GM19023 (cell line): ENCODE results near the gene CSF3.
"Not testable (repeated sequence)": the region's sequence is repeated elsewhere in the genome, so short reads cannot be mapped to it uniquely, and the experiment has no call there.

ENCODE experiments used
- ATAC-seq: cut with Tn5 transposase; IDR thresholded peaks from one replicate; pipeline ENCODE4 v1.9.1; 2021; ENCODE audit warnings: mild to moderate bottlenecking, moderate library complexity; ENCODE audit not compliant: unreplicated experiment

Gene CSF3

DNA sequence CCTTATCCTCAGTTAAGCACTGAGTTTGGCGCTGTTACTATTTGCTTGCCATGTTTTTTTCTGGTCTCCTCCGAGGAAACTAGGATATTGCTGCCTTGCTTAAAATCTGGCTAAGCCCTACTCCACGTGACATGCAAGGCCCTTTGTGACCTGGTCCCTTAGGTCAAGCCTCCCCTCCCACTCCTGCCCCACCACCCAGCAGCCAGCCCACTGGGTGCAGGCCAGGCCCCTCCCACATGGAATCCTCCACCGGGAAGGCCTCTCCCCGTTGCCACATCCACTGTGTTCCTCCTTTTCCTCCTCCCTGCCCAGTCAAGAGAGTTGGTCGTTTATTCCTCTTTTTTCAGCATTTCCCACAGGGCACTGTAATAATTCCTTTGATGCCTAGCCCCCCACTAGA lies 18.4 kb upstream of the CSF3 start:
- ATAC-seq: no peak

- no peak for ATAC-seq
Observed at GRCh38 chr17:39997543-39997942, 17.7 kb upstream of the CSF3 start.

GRCh38 chr17:39999067-39999466 lies 16.2 kb upstream of the CSF3 start:
- no peak for ATAC-seq

GRCh38 chr17:40000161-40000560 lies 15.1 kb upstream of the CSF3 start:
- no peak for ATAC-seq

DNA sequence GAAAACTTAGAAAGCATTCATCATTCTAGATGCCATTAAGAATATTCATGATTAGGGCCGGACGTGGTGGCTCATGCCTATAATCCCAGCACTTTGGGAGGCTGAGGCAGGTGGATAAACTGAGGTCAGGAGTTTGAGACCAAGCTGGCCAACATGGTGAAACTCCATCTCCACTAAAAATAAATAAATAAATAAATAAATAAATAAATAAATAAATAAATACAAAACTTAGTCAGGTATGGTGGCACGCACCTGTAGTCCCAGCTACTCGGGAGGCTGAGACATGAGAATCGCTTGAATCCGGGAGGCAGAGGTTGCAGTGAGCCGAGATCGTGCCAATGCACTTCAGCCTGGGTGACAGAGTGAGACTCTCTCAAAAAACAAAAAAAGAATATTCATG lies 13.9 kb upstream of the CSF3 start:
- ATAC-seq: not testable (repeated sequence)

- no peak for ATAC-seq
Observed at GRCh38 chr17:40004072-40004471, 11.2 kb upstream of the CSF3 start.

DNA sequence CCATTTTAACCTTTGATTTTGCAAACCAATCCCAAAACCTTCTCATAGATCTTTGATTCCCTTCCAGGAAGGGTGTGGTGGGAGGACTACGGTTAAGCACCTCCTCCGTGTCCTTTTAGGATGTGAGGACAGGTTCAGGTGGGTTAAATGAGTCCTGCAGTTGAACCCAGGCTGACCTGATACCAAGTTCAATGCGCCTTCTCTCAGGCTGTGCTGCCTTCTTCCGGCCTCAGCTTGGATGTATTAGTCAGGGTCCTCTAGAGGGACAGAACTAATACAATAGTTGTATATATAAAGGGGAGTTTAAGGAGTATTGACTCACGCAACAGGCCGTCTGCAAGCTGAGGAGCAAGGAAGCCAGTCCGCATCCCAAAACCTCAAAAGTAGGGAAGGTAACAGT lies 10.5 kb upstream of the CSF3 start:
- no peak for ATAC-seq

DNA sequence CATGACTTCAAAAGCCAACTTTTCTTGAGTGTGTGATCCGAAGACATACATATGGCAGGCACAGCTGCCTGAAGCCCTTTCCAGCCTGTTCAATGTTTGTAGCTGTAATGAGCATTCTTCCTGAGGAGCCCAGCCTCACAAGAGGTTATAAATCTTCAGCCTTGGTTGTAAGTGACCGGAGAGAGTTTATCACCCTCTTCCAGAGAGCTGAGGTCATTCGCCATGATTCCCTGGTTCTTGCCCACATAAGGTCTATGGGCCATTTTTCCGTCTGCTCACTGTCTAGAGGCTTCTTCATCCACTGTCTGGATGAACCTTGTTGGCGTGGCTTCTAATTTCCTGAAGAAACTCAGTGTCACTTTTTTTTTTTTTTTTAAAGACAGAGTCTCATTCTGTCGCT lies 9.7 kb upstream of the CSF3 start:
- ATAC-seq: no peak

- ATAC-seq: not testable (repeated sequence)
Observed at GRCh38 chr17:40010946-40011500, 4.2 kb upstream of the CSF3 start.

DNA sequence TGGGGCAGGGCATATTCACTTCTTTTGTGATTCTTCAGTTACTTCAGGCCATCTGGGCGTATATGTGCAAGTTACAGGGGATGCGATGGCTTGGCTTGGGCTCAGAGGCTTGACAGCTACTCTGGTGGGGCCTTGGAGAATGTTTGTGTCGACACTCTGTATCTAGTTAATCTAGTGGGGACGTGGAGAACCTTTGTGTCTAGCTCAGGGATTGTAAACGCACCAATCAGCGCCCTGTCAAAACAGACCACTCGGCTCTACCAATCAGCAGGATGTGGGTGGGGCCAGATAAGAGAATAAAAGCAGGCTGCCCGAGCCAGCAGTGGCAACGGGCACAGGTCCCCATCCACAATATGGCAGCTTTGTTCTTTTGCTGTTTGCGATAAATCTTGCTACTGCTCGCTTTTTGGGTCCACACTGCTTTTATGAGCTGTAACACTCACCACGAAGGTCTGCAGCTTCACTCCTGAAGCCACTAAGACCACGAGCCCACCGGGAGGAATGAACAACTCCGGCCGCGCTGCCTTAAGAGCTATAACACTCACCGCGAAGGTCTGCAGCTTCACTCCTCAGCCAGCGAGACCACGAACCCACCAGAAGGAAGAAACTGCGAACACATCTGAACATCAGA lies 3.1 kb upstream of the CSF3 start:
- ATAC-seq: not testable (repeated sequence)

DNA sequence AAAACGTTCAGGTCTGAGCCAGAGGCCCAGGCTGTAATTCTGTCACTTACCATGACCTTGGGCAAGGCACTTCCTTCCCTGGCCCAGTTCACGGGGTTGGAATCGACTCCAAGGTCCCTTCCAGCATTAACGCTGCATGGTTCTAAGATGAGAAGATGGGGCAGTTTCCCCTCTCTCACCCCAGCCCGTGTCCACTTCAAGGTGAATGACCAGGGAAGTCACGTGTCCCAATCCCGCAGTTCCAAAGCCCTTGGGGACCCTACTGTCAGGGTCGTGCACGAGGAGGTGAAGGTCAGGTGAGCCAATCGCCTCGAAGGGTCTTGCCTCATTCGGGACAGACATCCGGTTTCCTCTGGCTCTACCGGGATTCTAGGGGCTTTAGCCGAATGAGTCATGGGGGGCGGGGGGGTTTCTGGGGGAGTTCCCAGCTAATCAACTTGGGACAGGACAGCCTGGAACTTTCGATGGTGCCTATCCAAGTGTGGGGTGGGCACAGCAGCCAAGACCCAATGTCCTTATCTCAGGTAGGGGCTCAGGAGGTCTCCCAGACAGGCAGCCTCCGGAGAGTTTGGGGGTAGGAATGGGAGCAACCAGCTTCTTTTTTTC lies 762 bp upstream of the CSF3 start:
- ATAC-seq: no peak

DNA sequence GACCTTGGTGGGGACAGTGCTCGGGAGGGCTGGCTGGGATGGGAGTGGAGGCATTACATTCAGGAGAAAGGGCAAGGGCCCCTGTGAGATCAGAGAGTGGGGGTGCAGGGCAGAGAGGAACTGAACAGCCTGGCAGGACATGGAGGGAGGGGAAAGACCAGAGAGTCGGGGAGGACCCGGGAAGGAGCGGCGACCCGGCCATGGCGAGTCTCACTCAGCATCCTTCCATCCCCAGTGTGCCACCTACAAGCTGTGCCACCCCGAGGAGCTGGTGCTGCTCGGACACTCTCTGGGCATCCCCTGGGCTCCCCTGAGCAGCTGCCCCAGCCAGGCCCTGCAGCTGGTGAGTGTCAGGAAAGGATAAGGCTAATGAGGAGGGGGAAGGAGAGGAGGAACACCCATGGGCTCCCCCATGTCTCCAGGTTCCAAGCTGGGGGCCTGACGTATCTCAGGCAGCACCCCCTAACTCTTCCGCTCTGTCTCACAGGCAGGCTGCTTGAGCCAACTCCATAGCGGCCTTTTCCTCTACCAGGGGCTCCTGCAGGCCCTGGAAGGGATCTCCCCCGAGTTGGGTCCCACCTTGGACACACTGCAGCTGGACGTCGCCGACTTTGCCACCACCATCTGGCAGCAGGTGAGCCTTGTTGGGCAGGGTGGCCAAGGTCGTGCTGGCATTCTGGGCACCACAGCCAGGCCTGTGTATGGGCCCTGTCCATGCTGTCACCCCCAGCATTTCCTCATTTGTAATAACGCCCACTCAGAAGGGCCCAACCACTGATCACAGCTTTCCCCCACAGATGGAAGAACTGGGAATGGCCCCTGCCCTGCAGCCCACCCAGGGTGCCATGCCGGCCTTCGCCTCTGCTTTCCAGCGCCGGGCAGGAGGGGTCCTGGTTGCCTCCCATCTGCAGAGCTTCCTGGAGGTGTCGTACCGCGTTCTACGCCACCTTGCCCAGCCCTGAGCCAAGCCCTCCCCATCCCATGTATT lies 1.1 kb downstream of the CSF3 start:
- no peak for ATAC-seq

- ATAC-seq: no peak
Observed at GRCh38 chr17:40017422-40018080, 2.3 kb downstream of the CSF3 start.

GRCh38 chr17:40018211-40019121 lies 3.2 kb downstream of the CSF3 start:
- no peak for ATAC-seq

DNA sequence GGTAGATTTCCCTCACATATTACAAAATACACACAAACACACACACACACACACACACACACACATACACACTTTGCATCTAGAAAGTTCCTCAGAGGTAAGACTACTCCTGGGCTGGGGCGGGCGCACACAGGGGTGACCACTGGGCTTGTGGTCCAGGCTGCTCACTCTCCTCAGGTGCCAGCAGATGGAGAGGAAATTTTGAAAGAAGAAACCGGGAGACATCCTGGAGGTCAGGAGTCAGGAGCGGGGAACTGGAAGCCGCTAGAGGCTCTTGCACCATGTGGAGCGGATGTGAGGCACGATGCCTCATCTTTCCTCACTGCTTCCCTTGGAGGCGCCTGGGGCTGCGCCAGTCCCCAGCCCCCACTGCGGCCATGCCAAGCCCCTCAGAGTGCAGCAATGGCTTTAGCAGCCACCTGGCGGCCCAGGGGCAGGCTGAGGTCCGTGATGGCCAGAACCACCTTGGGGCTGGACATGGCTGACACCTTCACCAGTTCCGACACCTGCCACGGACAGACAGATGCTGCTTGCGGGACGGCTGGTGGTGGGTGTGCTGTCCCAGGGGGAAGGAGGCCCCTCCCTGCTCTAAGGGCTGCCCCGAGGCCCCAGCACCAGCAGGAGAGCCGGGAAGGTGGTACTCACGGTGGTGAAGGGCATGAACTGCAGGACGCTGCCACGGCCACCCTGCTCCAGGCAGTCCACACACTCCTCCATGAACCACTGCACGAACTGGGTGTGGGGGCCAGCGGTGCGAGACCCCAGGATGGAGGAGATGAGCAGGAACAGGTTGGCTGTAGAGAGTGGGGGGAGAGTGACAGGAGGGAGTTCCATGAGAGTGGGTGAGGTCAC lies 4.1 kb downstream of the CSF3 start:
- ATAC-seq: no peak

GRCh38 chr17:40020146-40020545 lies 4.9 kb downstream of the CSF3 start:
- no peak for ATAC-seq

DNA sequence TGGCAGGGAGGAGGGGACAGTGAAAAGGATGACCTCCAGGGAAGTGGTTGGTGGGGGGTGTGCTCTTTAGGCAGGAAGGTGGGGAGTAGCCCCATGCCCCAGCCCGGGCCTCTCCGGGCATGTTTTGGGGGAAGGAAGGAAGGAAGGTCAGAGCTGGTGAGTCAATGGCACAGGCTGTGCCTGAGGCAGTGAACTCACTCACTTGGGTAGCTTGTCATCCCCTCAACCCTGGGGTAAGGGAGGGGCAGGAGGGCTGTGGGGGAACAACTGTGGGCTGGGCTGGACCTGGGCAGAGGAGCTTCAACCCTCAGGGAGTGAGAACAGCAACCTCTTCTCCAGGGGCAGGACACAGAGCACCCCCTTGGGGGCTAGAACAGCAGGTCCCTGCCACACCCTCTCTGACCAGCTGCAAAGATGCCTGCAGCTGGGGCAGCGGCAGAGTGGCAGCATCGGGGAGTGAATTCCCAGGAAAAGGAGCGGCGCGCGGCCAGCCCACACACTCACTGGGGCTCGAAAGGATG lies 6.3 kb downstream of the CSF3 start:
- ATAC-seq: no peak

DNA sequence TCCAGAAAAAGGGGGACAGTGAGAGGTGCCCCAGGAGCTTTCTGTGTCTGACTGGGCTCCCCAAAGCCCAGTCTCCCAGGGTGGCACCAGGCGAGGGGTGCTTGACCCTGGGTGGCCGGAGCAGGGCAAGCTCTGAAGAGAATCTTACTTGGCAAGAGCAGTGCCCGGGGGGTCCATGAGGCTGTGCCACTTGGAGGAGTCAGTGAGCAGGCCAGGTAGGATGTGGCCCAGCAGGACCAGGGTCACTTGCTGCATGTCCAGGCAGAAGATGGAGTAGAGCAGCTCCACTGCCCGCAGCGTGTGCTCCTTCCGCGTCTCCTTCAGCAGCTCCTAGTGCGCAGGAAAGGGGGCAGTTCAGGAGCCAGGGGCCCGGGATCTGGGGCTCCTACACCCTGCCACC lies 7.3 kb downstream of the CSF3 start:
- ATAC-seq: no peak
